GM12891 (cell line): ENCODE results near the gene GPC6.

Experiments
- PAX5 ChIP-seq: IDR thresholded peaks from 2 replicates; pipeline ENCODE4 v1.6.1; 2011; ENCODE audit warnings: low read length, moderate library complexity, mild to moderate bottlenecking; ENCODE audit not compliant: insufficient read depth, severe bottlenecking
- POLR2A ChIP-seq: IDR thresholded peaks from 2 replicates; pipeline ENCODE4 v1.6.1; 2011; ENCODE audit warnings: low read depth, low read length, control low read depth
- POLR2AphosphoS5 ChIP-seq: IDR thresholded peaks from 2 replicates; pipeline ENCODE4 v1.6.1; 2011; ENCODE audit warnings: low read depth, low read length, control low read depth
- POU2F2 ChIP-seq: IDR thresholded peaks from 2 replicates; pipeline ENCODE4 v1.6.1; 2011; ENCODE audit warnings: low read depth, mild to moderate bottlenecking, control low read depth, low read length, moderate library complexity
- SPI1 ChIP-seq: IDR thresholded peaks from 2 replicates; pipeline ENCODE4 v1.6.1; 2011; ENCODE audit warnings: low read depth, low read length, control low read depth
- TAF1 ChIP-seq: IDR thresholded peaks from 2 replicates; pipeline ENCODE4 v1.6.1; 2011; ENCODE audit warnings: low read depth, low read length, control low read depth

DNA sequence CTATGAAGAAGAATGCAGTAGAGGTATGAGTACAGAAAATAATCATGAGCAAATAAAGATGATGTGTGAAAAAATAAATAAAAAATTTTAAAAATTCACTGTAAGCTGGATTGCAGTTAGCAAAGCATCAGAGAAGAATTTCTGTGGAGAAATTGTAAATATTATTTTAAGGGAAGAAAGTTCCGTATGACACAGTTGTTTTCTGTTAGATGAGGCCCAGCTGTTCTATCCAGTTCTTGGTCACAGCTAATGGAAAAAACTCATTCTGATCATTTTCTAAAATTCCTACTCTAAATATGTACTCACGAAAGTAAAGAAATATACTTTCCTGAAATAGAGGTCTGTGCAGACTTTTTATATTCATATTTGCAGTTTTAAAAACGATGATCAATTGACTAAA, 674.1 kb downstream of the GPC6 start:
- TF ChIP-seq POLR2A = no peak
- TF ChIP-seq POU2F2 = no peak
- TF ChIP-seq POLR2AphosphoS5 = no peak
- no peak for TF ChIP-seq SPI1
- TF ChIP-seq TAF1 = no peak
- no peak for TF ChIP-seq PAX5
